Measurements from ENCODE around the gene TPM1. TPM values are rescaled to one million over a fixed set of nuclear protein-coding genes. Genes with fewer than 3 reads are reported as not detected.

Gene TPM1
- total RNA-seq, 2 donors from 2014 or later = 7.0 to 12.1 TPM

- no peak overlapping the region for H3K27ac Mint-ChIP-seq
- H3K36me3 Mint-ChIP-seq = peaks cover 15% of the 10 kb centered on the region
Measured at GRCh38 chr15:63059573-63060216, 17.1 kb downstream of the TPM1 start.

GRCh38 chr15:63060699-63061098 is 18.2 kb downstream of the TPM1 start:
- DNase-seq (ENCODE audit: low spot score) (no peak), ATAC-seq (no peak)
- peaks cover 15% of the 10 kb centered on the region for H3K36me3 Mint-ChIP-seq
- H3K4me3 Mint-ChIP-seq = no peak overlapping the region
- H3K4me1 Mint-ChIP-seq (ENCODE audit: low read depth in 2 of 2) = peaks cover 5 to 10% of the 10 kb centered on the region in 2 donors
- no peaks in the 10 kb centered on the region for H3K9me3 Mint-ChIP-seq
- no peaks in the 10 kb centered on the region for H3K27me3 Mint-ChIP-seq
- no peak overlapping the region for H3K27ac Mint-ChIP-seq

More at GRCh38 chr15:63059573-63060216, 17.1 kb downstream of the TPM1 start:
- Mint-ChIP-seq H3K4me3 (no peak overlapping the region), H3K4me1 (ENCODE audit: low read depth in 2 of 2) (peaks cover 5 to 10% of the 10 kb centered on the region in 2 donors), H3K9me3 (no peaks in the 10 kb centered on the region), H3K27me3 (no peaks in the 10 kb centered on the region)
- DNase-seq (ENCODE audit: low spot score) = no peak
- no peak for ATAC-seq

GRCh38 chr15:63061975-63062374 is 19.4 kb downstream of the TPM1 start:
- peaks cover 21% of the 10 kb centered on the region for H3K36me3 Mint-ChIP-seq

GRCh38 chr15:63063164-63063756 is 20.7 kb downstream of the TPM1 start:
- H3K4me1 Mint-ChIP-seq (ENCODE audit: low read depth in 2 of 2) = peaks cover 4 to 5% of the 10 kb centered on the region in 2 donors

More at GRCh38 chr15:63061975-63062374, 19.4 kb downstream of the TPM1 start:
- H3K4me3 Mint-ChIP-seq = no peak overlapping the region
- no peak for ATAC-seq
- no peak for DNase-seq (ENCODE audit: low spot score)
- H3K9me3 Mint-ChIP-seq = no peaks in the 10 kb centered on the region
- H3K4me1 Mint-ChIP-seq (ENCODE audit: low read depth in 2 of 2) = peaks cover 4 to 5% of the 10 kb centered on the region in 2 donors
- H3K27ac Mint-ChIP-seq = no peak overlapping the region
- H3K27me3 Mint-ChIP-seq = no peaks in the 10 kb centered on the region

GRCh38 chr15:63063877-63064409 is 21.4 kb downstream of the TPM1 start:
- Mint-ChIP-seq H3K36me3 (peaks cover 27% of the 10 kb centered on the region), H3K9me3 (no peaks in the 10 kb centered on the region), H3K27me3 (no peaks in the 10 kb centered on the region), H3K4me1 (ENCODE audit: low read depth in 2 of 2) (peaks cover 4 to 5% of the 10 kb centered on the region in 2 donors), H3K4me3 (no peak overlapping the region), H3K27ac (no peak overlapping the region)
- ATAC-seq (no peak), DNase-seq (ENCODE audit: low spot score) (no peak)

More at GRCh38 chr15:63063164-63063756, 20.7 kb downstream of the TPM1 start:
- no peak for ATAC-seq
- DNase-seq (ENCODE audit: low spot score) = no peak
- H3K27ac Mint-ChIP-seq = no peak overlapping the region
- H3K36me3 Mint-ChIP-seq = peaks cover 26% of the 10 kb centered on the region
- H3K9me3 Mint-ChIP-seq = no peaks in the 10 kb centered on the region
- H3K4me3 Mint-ChIP-seq = no peak overlapping the region
- H3K27me3 Mint-ChIP-seq = no peaks in the 10 kb centered on the region

- no peak for ATAC-seq
- peak overlapping the region in 1 of 2 donors; percentile 4 for H3K27ac Mint-ChIP-seq
- no peaks in the 10 kb centered on the region for H3K9me3 Mint-ChIP-seq
- H3K27me3 Mint-ChIP-seq = no peaks in the 10 kb centered on the region
- H3K36me3 Mint-ChIP-seq = peaks cover 27% of the 10 kb centered on the region
- H3K4me1 Mint-ChIP-seq (ENCODE audit: low read depth in 2 of 2) = peaks cover 4 to 5% of the 10 kb centered on the region in 2 donors
- no peak overlapping the region for H3K4me3 Mint-ChIP-seq
- no peak for DNase-seq (ENCODE audit: low spot score)
Measured at GRCh38 chr15:63065262-63066221, 23.0 kb downstream of the TPM1 start.

- H3K27me3 Mint-ChIP-seq = no peaks in the 10 kb centered on the region
Measured at GRCh38 chr15:63066272-63066671, 23.7 kb downstream of the TPM1 start.

GRCh38 chr15:63067306-63067705 is 24.8 kb downstream of the TPM1 start:
- Mint-ChIP-seq H3K36me3 (peaks cover 19% of the 10 kb centered on the region), H3K4me3 (no peak overlapping the region)

More at GRCh38 chr15:63066272-63066671, 23.7 kb downstream of the TPM1 start:
- H3K36me3 Mint-ChIP-seq = peaks cover 26% of the 10 kb centered on the region
- no peak overlapping the region for H3K4me3 Mint-ChIP-seq
- peaks cover 4 to 5% of the 10 kb centered on the region in 2 donors for H3K4me1 Mint-ChIP-seq (ENCODE audit: low read depth in 2 of 2)
- H3K9me3 Mint-ChIP-seq = no peaks in the 10 kb centered on the region
- ATAC-seq (no peak), DNase-seq (ENCODE audit: low spot score) (no peak)
- H3K27ac Mint-ChIP-seq = peak overlapping the region in 1 of 2 donors; percentile 4

GRCh38 chr15:63067976-63068743 is 25.6 kb downstream of the TPM1 start:
- H3K27me3 Mint-ChIP-seq = no peaks in the 10 kb centered on the region
- no peaks in the 10 kb centered on the region for H3K9me3 Mint-ChIP-seq
- DNase-seq (ENCODE audit: low spot score) (no peak), ATAC-seq (no peak)
- H3K36me3 Mint-ChIP-seq = peaks cover 18% of the 10 kb centered on the region
- no peak overlapping the region for H3K27ac Mint-ChIP-seq
- no peak overlapping the region for H3K4me3 Mint-ChIP-seq
- peaks cover 4 to 5% of the 10 kb centered on the region in 2 donors for H3K4me1 Mint-ChIP-seq (ENCODE audit: low read depth in 2 of 2)

More at GRCh38 chr15:63067306-63067705, 24.8 kb downstream of the TPM1 start:
- no peaks in the 10 kb centered on the region for H3K27me3 Mint-ChIP-seq
- no peak overlapping the region for H3K27ac Mint-ChIP-seq
- DNase-seq (ENCODE audit: low spot score) (no peak), ATAC-seq (no peak)
- no peaks in the 10 kb centered on the region for H3K9me3 Mint-ChIP-seq
- H3K4me1 Mint-ChIP-seq (ENCODE audit: low read depth in 2 of 2) = peaks cover 4 to 5% of the 10 kb centered on the region in 2 donors

- Mint-ChIP-seq H3K27ac (no peak overlapping the region), H3K4me1 (ENCODE audit: low read depth in 2 of 2) (no peaks in the 10 kb centered on the region), H3K4me3 (no peak overlapping the region), H3K9me3 (no peaks in the 10 kb centered on the region), H3K36me3 (peaks cover 12% of the 10 kb centered on the region), H3K27me3 (no peaks in the 10 kb centered on the region)
- DNase-seq (ENCODE audit: low spot score) (no peak), ATAC-seq (no peak)
Measured at GRCh38 chr15:63069616-63070090, 27.1 kb downstream of the TPM1 start.

GRCh38 chr15:63070681-63071129 is 28.2 kb downstream of the TPM1 start:
- H3K27ac Mint-ChIP-seq = no peak overlapping the region
- no peak for DNase-seq (ENCODE audit: low spot score)
- H3K4me1 Mint-ChIP-seq (ENCODE audit: low read depth in 2 of 2) = no peaks in the 10 kb centered on the region
- no peak overlapping the region for H3K4me3 Mint-ChIP-seq
- peaks cover 11% of the 10 kb centered on the region for H3K36me3 Mint-ChIP-seq
- no peaks in the 10 kb centered on the region for H3K9me3 Mint-ChIP-seq
- ATAC-seq = no peak
- H3K27me3 Mint-ChIP-seq = no peaks in the 10 kb centered on the region

- peaks cover 5% of the 10 kb centered on the region for H3K36me3 Mint-ChIP-seq
- ATAC-seq (no peak), DNase-seq (ENCODE audit: low spot score) (no peak)
- no peaks in the 10 kb centered on the region for H3K9me3 Mint-ChIP-seq
- H3K4me3 Mint-ChIP-seq = no peak overlapping the region
- no peak overlapping the region for H3K27ac Mint-ChIP-seq
- H3K27me3 Mint-ChIP-seq = no peaks in the 10 kb centered on the region
- H3K4me1 Mint-ChIP-seq (ENCODE audit: low read depth in 2 of 2) = no peaks in the 10 kb centered on the region
Measured at GRCh38 chr15:63071288-63071909, 28.9 kb downstream of the TPM1 start.
